H9 (cell line): Measurements from ENCODE around the gene DSCAM. TPM values are rescaled to one million over a fixed set of nuclear protein-coding genes. Genes with fewer than 3 reads are reported as not detected.

Source experiments
- DNase-seq: peaks from one replicate; pipeline ENCODE4 v3.0.0-alpha.2; 2017
- H2AFZ ChIP-seq: one replicate; pipeline ENCODE4 v1.6.1; 2013; ENCODE audit warnings: mild to moderate bottlenecking, low read length, control low read depth, moderate library complexity
- H2AK5ac ChIP-seq: 2 replicates; pipeline ENCODE4 v1.6.1; 2013; ENCODE audit warnings: low read length, control low read depth, mixed read lengths; ENCODE audit not compliant: insufficient read length
- H2BK120ac ChIP-seq: one replicate; pipeline ENCODE4 v1.6.1; 2013; ENCODE audit warnings: low read depth, mild to moderate bottlenecking, low read length, control low read depth, inconsistent platforms; ENCODE audit not compliant: poor library complexity, severe bottlenecking
- H2BK12ac ChIP-seq: 2 replicates; pipeline ENCODE4 v1.6.1; 2013; ENCODE audit warnings: low read length, control low read depth, mixed read lengths, low read depth; ENCODE audit not compliant: insufficient read length
- H2BK15ac ChIP-seq: 2 replicates; pipeline ENCODE4 v1.6.1; 2013; ENCODE audit warnings: low read depth, low read length, control low read depth
- H2BK20ac ChIP-seq: one replicate; pipeline ENCODE4 v1.6.1; 2013; ENCODE audit warnings: low read depth, mild to moderate bottlenecking, low read length, control low read depth, inconsistent platforms; ENCODE audit not compliant: poor library complexity, severe bottlenecking
- H2BK5ac ChIP-seq: 2 replicates; pipeline ENCODE4 v1.6.1; 2013; ENCODE audit warnings: low read length, control low read depth, mixed read lengths; ENCODE audit not compliant: insufficient read length
- H3K14ac ChIP-seq: 2 replicates; pipeline ENCODE4 v1.6.1; 2013; ENCODE audit warnings: low read length, control low read depth; ENCODE audit not compliant: insufficient read depth
- H3K18ac ChIP-seq: 2 replicates; pipeline ENCODE4 v1.6.1; 2013; ENCODE audit warnings: low read depth, mild to moderate bottlenecking, mixed read lengths, low read length, control low read depth; ENCODE audit not compliant: insufficient read length
- H3K23ac ChIP-seq: 2 replicates; pipeline ENCODE4 v1.6.1; 2013; ENCODE audit warnings: low read length, control low read depth, mixed read lengths, low read depth; ENCODE audit not compliant: insufficient read length
- H3K23me2 ChIP-seq: 2 replicates; pipeline ENCODE4 v1.6.1; 2013; ENCODE audit warnings: low read depth, mild to moderate bottlenecking, mixed read lengths, low read length, control low read depth; ENCODE audit not compliant: insufficient read length, poor library complexity, severe bottlenecking
- H3K27ac ChIP-seq: 2 replicates; pipeline ENCODE4 v1.5.1; 2013; ENCODE audit warnings: low read length, control low read depth, mixed read lengths, low read depth; ENCODE audit not compliant: insufficient read length
- H3K27me3 ChIP-seq: 2 replicates; pipeline ENCODE4 v1.6.1; 2013; ENCODE audit warnings: low read length, control low read depth, inconsistent platforms; ENCODE audit not compliant: insufficient read depth
- H3K4ac ChIP-seq: 2 replicates; pipeline ENCODE4 v1.6.1; 2013; ENCODE audit warnings: low read depth, mild to moderate bottlenecking, control low read depth, inconsistent platforms, low read length, moderate library complexity
- H3K4me1 ChIP-seq: 2 replicates; pipeline ENCODE4 v1.6.1; 2013; ENCODE audit warnings: low read length, control low read depth, inconsistent platforms; ENCODE audit not compliant: insufficient read depth
- H3K4me2 ChIP-seq: 2 replicates; pipeline ENCODE4 v1.6.1; 2013; ENCODE audit warnings: low read length, control low read depth, mixed read lengths; ENCODE audit not compliant: insufficient read length, insufficient read depth
- H3K56ac ChIP-seq: 2 replicates; pipeline ENCODE4 v1.6.1; 2013; ENCODE audit warnings: low read depth, mild to moderate bottlenecking, mixed read lengths, low read length, control low read depth; ENCODE audit not compliant: insufficient read length
- H3K79me1 ChIP-seq: 2 replicates; pipeline ENCODE4 v1.6.1; 2013; ENCODE audit warnings: low read depth, mild to moderate bottlenecking, moderate library complexity, low read length, control low read depth, inconsistent platforms; ENCODE audit not compliant: insufficient read depth, poor library complexity, severe bottlenecking
- H3K79me2 ChIP-seq: 2 replicates; pipeline ENCODE4 v1.6.1; 2013; ENCODE audit warnings: low read length, control low read depth, inconsistent platforms; ENCODE audit not compliant: insufficient read depth
- H3K9ac ChIP-seq: 2 replicates; pipeline ENCODE4 v1.6.1; 2013; ENCODE audit warnings: low read length, control low read depth, mixed read lengths; ENCODE audit not compliant: insufficient read length; ENCODE audit errors: extremely low read depth
- H3K9me3 ChIP-seq: one replicate; pipeline ENCODE4 v1.6.1; 2013; ENCODE audit warnings: low read depth, low read length, inconsistent platforms; ENCODE audit not compliant: control insufficient read depth
- H3T11ph ChIP-seq: one replicate; pipeline ENCODE4 v1.6.1; 2013; ENCODE audit warnings: mild to moderate bottlenecking, low read length, control low read depth, inconsistent platforms
- H4K20me1 ChIP-seq: one replicate; pipeline ENCODE4 v1.6.1; 2013; ENCODE audit not compliant: control insufficient read depth, insufficient read length, insufficient read depth
- H4K5ac ChIP-seq: 2 replicates; pipeline ENCODE4 v1.6.1; 2013; ENCODE audit warnings: low read depth, mild to moderate bottlenecking, mixed read lengths, low read length, control low read depth; ENCODE audit not compliant: insufficient read length
- H4K8ac ChIP-seq: replicated peaks from 2 replicates; pipeline ENCODE4 v1.6.1; 2013; ENCODE audit warnings: low read length, control low read depth, mixed read lengths, low read depth; ENCODE audit not compliant: insufficient read length
- H4K91ac ChIP-seq: 2 replicates; pipeline ENCODE4 v1.6.1; 2013; ENCODE audit warnings: low read depth, mild to moderate bottlenecking, moderate library complexity, mixed read lengths, low read length, control low read depth; ENCODE audit not compliant: insufficient read length
- H3K27ac Mint-ChIP-seq, 3 experiments: 2 replicates in 2 of 3; 3 replicates in 1 of 3; pipeline ENCODE4 v1.8.0; 2020 to 2021; ENCODE audit warnings: mixed read lengths in 3 of 3, mild to moderate bottlenecking in 1 of 3, moderate library complexity in 1 of 3
- H3K27me3 Mint-ChIP-seq: 2 replicates; pipeline ENCODE4 v1.8.0; 2021; ENCODE audit warnings: low read depth, mild to moderate bottlenecking, moderate library complexity, mixed read lengths
- H3K36me3 Mint-ChIP-seq, 3 experiments: 2 replicates in 2 of 3; 3 replicates in 1 of 3; pipeline ENCODE4 v1.8.0; 2020 to 2021; ENCODE audit warnings: low read depth in 3 of 3, mixed read lengths in 3 of 3; ENCODE audit not compliant: insufficient read depth in 1 of 3
- H3K4me1 Mint-ChIP-seq, 2 experiments: 2 replicates each; pipeline ENCODE4 v1.8.0; 2020; ENCODE audit warnings: mixed read lengths in 2 of 2
- H3K4me3 Mint-ChIP-seq, 2 experiments: 2 replicates in 1 of 2; 3 replicates in 1 of 2; pipeline ENCODE4 v1.8.0; 2020 to 2021; ENCODE audit warnings: mild to moderate bottlenecking in 2 of 2, mixed read lengths in 2 of 2, moderate library complexity in 1 of 2
- H3K9me3 Mint-ChIP-seq, 2 experiments: 2 replicates in 1 of 2; 3 replicates in 1 of 2; pipeline ENCODE4 v1.8.0; 2020; ENCODE audit warnings: mild to moderate bottlenecking in 2 of 2, mixed read lengths in 2 of 2, moderate library complexity in 1 of 2
- WGBS: extraction: QIAGEN DNeasy Blood & Tissue Kit; methylation state at CpG from one replicate; pipeline ENCODE4 v1.1.7; 2013; ENCODE audit warnings: missing lambda C conversion rate, low lambda C conversion rate, mixed read lengths; ENCODE audit not compliant: insufficient read length; ENCODE audit errors: extremely low coverage; 5-methylcytosine and 5-hydroxymethylcytosine counted together
- total RNA-seq: library from RNA; stranded (reverse); gene quantifications from 2 replicates; pipeline ENCODE4 v1.2.1, GENCODE V29; 2021
- TF ChIP-seq, protein P1 (sequence below): fragments of 200-600 bp; sonication (generic); conservative IDR thresholded peaks from 3 replicates; pipeline ENCODE4 v1.8.0; 2021; ENCODE audit warnings: antibody characterized with exemption, mild to moderate bottlenecking

DSCAM gene
- total RNA-seq, 1 experiment from 2014 or later = 0.17 TPM

GRCh38 chr21:39984286-39984991, 862.5 kb downstream of the DSCAM start:
- Histone ChIP-seq H4K91ac (no peak overlapping the region), H3K18ac (no peak overlapping the region), H3K27me3 (no peaks in the 10 kb centered on the region), H3K79me2 (no peaks in the 10 kb centered on the region), H3K9ac (no peak overlapping the region), H4K5ac (no peak overlapping the region), H3K27ac (no peak overlapping the region), H3T11ph (no peak overlapping the region), H2BK5ac (no peak overlapping the region), H2BK15ac (no peak overlapping the region), H3K4ac (no peak overlapping the region), H2BK120ac (no peak overlapping the region), H4K8ac (no peak overlapping the region), H3K23me2 (no peaks in the 10 kb centered on the region), H2BK20ac (no peak overlapping the region), H2AK5ac (no peak overlapping the region), H2AFZ (no peak overlapping the region), H3K4me1 (no peaks in the 10 kb centered on the region), H3K14ac (no peak overlapping the region), H2BK12ac (no peak overlapping the region), H3K79me1 (no peaks in the 10 kb centered on the region), H3K23ac (no peak overlapping the region), H4K20me1 (no peaks in the 10 kb centered on the region), H3K56ac (no peak overlapping the region), H3K4me2 (no peak overlapping the region), H3K9me3 (no peaks in the 10 kb centered on the region)
- WGBS = no CpG with 5 or more reads among the region's 19 CpGs
- H3K27ac Mint-ChIP-seq = no peak overlapping the region
- H3K4me3 Mint-ChIP-seq = no peak overlapping the region
- DNase-seq = no peak
- H3K27me3 Mint-ChIP-seq = peaks cover 2% of the 10 kb centered on the region
- TF ChIP-seq, protein P1, sequence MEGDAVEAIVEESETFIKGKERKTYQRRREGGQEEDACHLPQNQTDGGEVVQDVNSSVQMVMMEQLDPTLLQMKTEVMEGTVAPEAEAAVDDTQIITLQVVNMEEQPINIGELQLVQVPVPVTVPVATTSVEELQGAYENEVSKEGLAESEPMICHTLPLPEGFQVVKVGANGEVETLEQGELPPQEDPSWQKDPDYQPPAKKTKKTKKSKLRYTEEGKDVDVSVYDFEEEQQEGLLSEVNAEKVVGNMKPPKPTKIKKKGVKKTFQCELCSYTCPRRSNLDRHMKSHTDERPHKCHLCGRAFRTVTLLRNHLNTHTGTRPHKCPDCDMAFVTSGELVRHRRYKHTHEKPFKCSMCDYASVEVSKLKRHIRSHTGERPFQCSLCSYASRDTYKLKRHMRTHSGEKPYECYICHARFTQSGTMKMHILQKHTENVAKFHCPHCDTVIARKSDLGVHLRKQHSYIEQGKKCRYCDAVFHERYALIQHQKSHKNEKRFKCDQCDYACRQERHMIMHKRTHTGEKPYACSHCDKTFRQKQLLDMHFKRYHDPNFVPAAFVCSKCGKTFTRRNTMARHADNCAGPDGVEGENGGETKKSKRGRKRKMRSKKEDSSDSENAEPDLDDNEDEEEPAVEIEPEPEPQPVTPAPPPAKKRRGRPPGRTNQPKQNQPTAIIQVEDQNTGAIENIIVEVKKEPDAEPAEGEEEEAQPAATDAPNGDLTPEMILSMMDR = no peak
- no peaks in the 10 kb centered on the region for H3K9me3 Mint-ChIP-seq
- no peaks in the 10 kb centered on the region for H3K36me3 Mint-ChIP-seq
- no peaks in the 10 kb centered on the region for H3K4me1 Mint-ChIP-seq
